Mammary epithelial cell (primary cell): ENCODE measurements around the gene COX7A2.

Experiments
- EZH2 ChIP-seq: IDR thresholded peaks from 2 replicates; pipeline ENCODE4 v1.6.1; 2012; ENCODE audit warnings: low read length, inconsistent platforms, borderline replicate concordance
- TF ChIP-seq, protein P1 (sequence below), 2 donors: IDR thresholded peaks in 1 of 2; conservative IDR thresholded peaks in 1 of 2; 2 replicates each; pipeline ENCODE4 v1.5.1; 2011 to 2012; ENCODE audit warnings: inconsistent platforms in 2 of 2, low read length in 2 of 2, mild to moderate bottlenecking in 2 of 2, control low read depth in 1 of 2, low read depth in 1 of 2; ENCODE audit not compliant: insufficient read depth in 1 of 2; ENCODE audit errors: extremely low read depth in 1 of 2

- TF ChIP-seq, protein P1, sequence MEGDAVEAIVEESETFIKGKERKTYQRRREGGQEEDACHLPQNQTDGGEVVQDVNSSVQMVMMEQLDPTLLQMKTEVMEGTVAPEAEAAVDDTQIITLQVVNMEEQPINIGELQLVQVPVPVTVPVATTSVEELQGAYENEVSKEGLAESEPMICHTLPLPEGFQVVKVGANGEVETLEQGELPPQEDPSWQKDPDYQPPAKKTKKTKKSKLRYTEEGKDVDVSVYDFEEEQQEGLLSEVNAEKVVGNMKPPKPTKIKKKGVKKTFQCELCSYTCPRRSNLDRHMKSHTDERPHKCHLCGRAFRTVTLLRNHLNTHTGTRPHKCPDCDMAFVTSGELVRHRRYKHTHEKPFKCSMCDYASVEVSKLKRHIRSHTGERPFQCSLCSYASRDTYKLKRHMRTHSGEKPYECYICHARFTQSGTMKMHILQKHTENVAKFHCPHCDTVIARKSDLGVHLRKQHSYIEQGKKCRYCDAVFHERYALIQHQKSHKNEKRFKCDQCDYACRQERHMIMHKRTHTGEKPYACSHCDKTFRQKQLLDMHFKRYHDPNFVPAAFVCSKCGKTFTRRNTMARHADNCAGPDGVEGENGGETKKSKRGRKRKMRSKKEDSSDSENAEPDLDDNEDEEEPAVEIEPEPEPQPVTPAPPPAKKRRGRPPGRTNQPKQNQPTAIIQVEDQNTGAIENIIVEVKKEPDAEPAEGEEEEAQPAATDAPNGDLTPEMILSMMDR (conservative IDR thresholded peaks at IDR 0.05 in 1 of 2, IDR thresholded peaks at IDR 0.05 in 1 of 2; ENCODE audit: extremely low read depth in 1 of 2, insufficient read depth in 1 of 2, low read depth in 1 of 2, low read length in 2 of 2) = no peak
- TF ChIP-seq EZH2 = no peak
Measured at GRCh38 chr6:75222261-75222660, 21.3 kb downstream of the COX7A2 start.
